Tibial nerve (tissue), 4 donors: ENCODE measurements around the gene SULF2. TPM values are rescaled to one million over a fixed set of nuclear protein-coding genes. Genes with fewer than 3 reads are reported as not detected.

Experiments
- DNase-seq, 2 donors: peaks; one replicate each; pipeline ENCODE4 v3.0.0-alpha.2; 2019; ENCODE audit warnings: low spot score in 2 of 2
- H3K27ac ChIP-seq, 4 donors: fragments of 200-600 bp; sonication (generic) in 3 of 4; one replicate each; pipeline ENCODE4 v1.5.1; 2017 to 2019; ENCODE audit warnings: mild to moderate bottlenecking in 1 of 4
- H3K27me3 ChIP-seq, 2 donors: fragments of 200-600 bp; sonication (generic) in 1 of 2; one replicate each; pipeline versions ENCODE4 v1.5.1 to v1.6.0; 2017 to 2019
- H3K36me3 ChIP-seq, 3 donors: fragments of 200-600 bp; sonication (generic); one replicate each; pipeline ENCODE4 v1.5.1; 2018 to 2019
- H3K4me1 ChIP-seq, 4 donors: fragments of 200-600 bp; sonication (generic) in 3 of 4; one replicate each; pipeline ENCODE4 v1.5.1; 2017 to 2019
- H3K4me3 ChIP-seq, 4 donors: fragments of 200-600 bp; sonication (generic) in 3 of 4; one replicate each; pipeline ENCODE4 v1.5.1; 2017 to 2019; ENCODE audit warnings: mild to moderate bottlenecking in 1 of 4, moderate library complexity in 1 of 4
- H3K9me3 ChIP-seq, 4 donors: fragments of 200-600 bp; sonication (generic) in 3 of 4; one replicate each; pipeline ENCODE4 v1.5.1; 2017 to 2019
- CTCF ChIP-seq, 5 experiments: fragments of 200-600 bp in 3 of 5; fragments of 450-650 bp in 2 of 5; sonication (generic) in 3 of 5; IDR thresholded peaks; one replicate each; pipeline ENCODE4 v1.5.1; 2016 to 2019; ENCODE audit warnings: antibody characterized with exemption in 5 of 5, mild to moderate bottlenecking in 3 of 5, moderate library complexity in 2 of 5
- EP300 ChIP-seq, 2 donors: sonication (generic); formaldehyde crosslinking; IDR thresholded peaks; one replicate each; pipeline ENCODE4 v1.6.1; 2017; ENCODE audit warnings: antibody characterized with exemption in 2 of 2, mild to moderate bottlenecking in 1 of 2
- POLR2A ChIP-seq, 2 donors: fragments of 450-650 bp; IDR thresholded peaks; one replicate each; pipeline ENCODE4 v1.6.1; 2017; ENCODE audit warnings: antibody characterized with exemption in 2 of 2, mild to moderate bottlenecking in 2 of 2, moderate library complexity in 2 of 2
- WGBS, 2 donors: methylation state at CpG; one replicate each; pipeline ENCODE4 v1.1.5; 2018; 5-methylcytosine and 5-hydroxymethylcytosine counted together
- total RNA-seq, 4 donors: library from RNA; depleted of rRNA; stranded (reverse); fragments of >200 nt; gene quantifications; one replicate each; pipeline ENCODE4 v1.1.0, GENCODE V29; 2016

SULF2 gene
- total RNA-seq, 4 donors from 2014 or later, result 40.9 to 75.3 (median 59.8) TPM

DNA sequence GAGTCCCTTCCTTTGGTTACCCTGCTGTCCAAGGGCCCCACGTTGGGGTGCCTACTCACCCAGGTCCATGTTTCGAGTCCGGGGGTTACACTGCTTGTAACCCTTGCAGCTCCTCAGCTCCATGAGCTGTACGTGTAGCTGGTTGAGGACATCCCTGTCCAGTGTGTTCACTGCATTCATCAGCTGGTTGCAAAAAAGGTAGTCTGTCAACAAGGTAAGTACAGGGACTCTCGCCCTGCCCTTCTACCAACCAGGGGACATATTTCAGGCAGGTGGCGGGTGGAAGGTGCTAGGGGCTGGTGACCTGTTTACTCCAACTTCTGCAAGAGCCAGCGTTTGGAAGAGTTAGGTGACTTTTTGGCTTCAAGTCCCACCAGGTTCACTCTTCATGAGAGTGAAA, 123.6 kb downstream of the SULF2 start:
- WGBS, 2 donors, result 76 to 88% methylated on average over 7 of the region's 7 CpGs

GRCh38 chr20:47660983-47661700, 124.1 kb downstream of the SULF2 start:
- peaks cover 0 to 39% (median 0%) of the 10 kb centered on the region in 3 donors for H3K36me3 ChIP-seq
- TF ChIP-seq CTCF (IDR thresholded peaks at IDR 0.05) (no peak), POLR2A (IDR thresholded peaks at IDR 0.05) (no peak), EP300 (IDR thresholded peaks at IDR 0.05) (no peak)

More for the DNA sequence above, 123.6 kb downstream of the SULF2 start:
- Histone ChIP-seq H3K36me3 (peaks cover 0 to 45% (median 0%) of the 10 kb centered on the region in 3 donors), H3K4me3 (no peak overlapping the region), H3K27ac (no peak overlapping the region), H3K9me3 (no peaks in the 10 kb centered on the region), H3K27me3 (no peaks in the 10 kb centered on the region), H3K4me1 (peaks cover 0 to 17% (median 0%) of the 10 kb centered on the region in 4 donors)
- TF ChIP-seq POLR2A (IDR thresholded peaks at IDR 0.05) (no peak), CTCF (IDR thresholded peaks at IDR 0.05) (no peak), EP300 (IDR thresholded peaks at IDR 0.05) (no peak)
- no peak for DNase-seq

GRCh38 chr20:47660602-47660905, 124.7 kb downstream of the SULF2 start:
- 80 to 83% methylated on average over 2 of the region's 2 CpGs for WGBS, 2 donors
- H3K4me1 ChIP-seq, result peaks cover 0 to 17% (median 0%) of the 10 kb centered on the region in 4 donors
- H3K27ac ChIP-seq, result no peak overlapping the region
- TF ChIP-seq EP300 (IDR thresholded peaks at IDR 0.05) (no peak), CTCF (IDR thresholded peaks at IDR 0.05) (no peak)
- H3K36me3 ChIP-seq, result peaks cover 0 to 38% (median 0%) of the 10 kb centered on the region in 3 donors
- no peaks in the 10 kb centered on the region for H3K27me3 ChIP-seq
- H3K9me3 ChIP-seq, result no peaks in the 10 kb centered on the region
- DNase-seq, result no peak
- no peak overlapping the region for H3K4me3 ChIP-seq

More at GRCh38 chr20:47660983-47661700, 124.1 kb downstream of the SULF2 start:
- DNase-seq, result no peak
- Histone ChIP-seq H3K27ac (no peak overlapping the region), H3K9me3 (no peaks in the 10 kb centered on the region), H3K4me1 (peaks cover 0 to 17% (median 0%) of the 10 kb centered on the region in 4 donors), H3K27me3 (no peaks in the 10 kb centered on the region), H3K4me3 (no peak overlapping the region)
- WGBS, 2 donors, result 80 to 82% methylated on average over 12 of the region's 12 CpGs

DNA sequence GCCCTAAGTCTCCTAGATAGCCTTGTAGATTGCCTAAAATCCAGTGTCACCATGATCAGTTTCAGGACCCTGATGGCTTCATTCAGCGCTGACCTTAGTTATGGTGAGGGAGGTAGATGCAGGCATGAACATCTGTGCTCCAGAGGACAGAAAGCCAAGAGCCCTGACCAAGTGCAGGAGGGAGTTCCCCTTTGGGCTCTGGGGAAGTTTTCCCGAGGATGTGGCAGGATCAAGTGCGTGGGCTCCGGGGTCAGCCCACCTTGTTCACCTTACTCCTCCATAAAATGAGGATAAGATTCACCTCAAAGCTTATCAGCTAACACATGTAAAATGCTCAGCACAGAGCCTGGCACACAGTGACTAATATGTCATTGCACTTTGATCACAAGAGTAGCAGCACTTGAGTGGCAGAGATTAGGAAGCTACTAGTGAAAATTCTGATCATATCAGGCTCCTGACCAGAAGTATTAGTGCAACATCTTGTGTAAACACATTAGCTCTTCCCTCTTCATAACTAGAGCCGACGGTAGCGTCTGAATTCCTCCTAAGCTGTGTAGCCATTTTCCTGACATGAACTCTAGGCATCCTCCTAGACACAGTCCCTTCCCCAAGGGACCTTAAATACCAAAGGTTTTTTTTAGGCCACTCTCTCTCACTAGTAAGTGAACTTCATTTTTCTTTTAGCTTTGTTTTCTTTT, 125.2 kb downstream of the SULF2 start:
- 61 to 69% methylated on average over 7 of the region's 7 CpGs for WGBS, 2 donors

More for the DNA sequence above, 125.2 kb downstream of the SULF2 start:
- DNase-seq, result no peak
- Histone ChIP-seq H3K27me3 (no peaks in the 10 kb centered on the region), H3K4me3 (no peak overlapping the region), H3K4me1 (peaks cover 0 to 17% (median 0%) of the 10 kb centered on the region in 4 donors), H3K9me3 (no peaks in the 10 kb centered on the region), H3K36me3 (peaks cover 0 to 35% (median 0%) of the 10 kb centered on the region in 3 donors), H3K27ac (no peak overlapping the region)
- TF ChIP-seq EP300 (IDR thresholded peaks at IDR 0.05) (no peak), CTCF (IDR thresholded peaks at IDR 0.05) (no peak), POLR2A (IDR thresholded peaks at IDR 0.05) (no peak)
